HEK293T (cell line): ENCODE results near the gene SLC10A1.

Source experiments
- BHLHE40 ChIP-seq: fragments of 450-650 bp; IDR thresholded peaks from 2 replicates; pipeline ENCODE4 v1.6.1; 2016; ENCODE audit warnings: mild to moderate bottlenecking, moderate library complexity, borderline replicate concordance
- ELF4 ChIP-seq: fragments of 450-650 bp; IDR thresholded peaks from 2 replicates; pipeline ENCODE4 v1.6.1; 2017; ENCODE audit warnings: antibody characterized with exemption
- HDGF ChIP-seq: fragments of 450-650 bp; IDR thresholded peaks from 2 replicates; pipeline ENCODE4 v1.6.1; 2017; ENCODE audit warnings: antibody characterized with exemption, borderline replicate concordance
- NFRKB ChIP-seq: fragments of 450-650 bp; IDR thresholded peaks from 2 replicates; pipeline ENCODE4 v1.6.1; 2016; ENCODE audit warnings: mild to moderate bottlenecking, moderate library complexity
- PKNOX1 ChIP-seq: fragments of 450-650 bp; IDR thresholded peaks from 2 replicates; pipeline ENCODE4 v1.6.1; 2016
- SP1 ChIP-seq: fragments of 450-650 bp; IDR thresholded peaks from 2 replicates; pipeline ENCODE4 v1.6.1; 2017
- SUZ12 ChIP-seq: fragments of 450-650 bp; IDR thresholded peaks from 2 replicates; pipeline ENCODE4 v1.6.1; 2016; ENCODE audit warnings: mild to moderate bottlenecking
- TARDBP ChIP-seq: fragments of 450-650 bp; IDR thresholded peaks from 2 replicates; pipeline ENCODE4 v1.6.1; 2016

- TF ChIP-seq ELF4 (no peak), BHLHE40 (no peak), SP1 (no peak), TARDBP (no peak), NFRKB (no peak), PKNOX1 (no peak), SUZ12 (no peak), HDGF (no peak)
These were observed 41.9 kb upstream of the SLC10A1 start for GRCh38 chr14:69838881-69839416.
